ENCODE measurements around the gene ZBTB18. TPM values are rescaled to one million over a fixed set of nuclear protein-coding genes. Genes with fewer than 3 reads are reported as not detected.

ZBTB18 gene
- total RNA-seq, 2 donors from 2014 or later = 14.2 to 40.8 TPM

GRCh38 chr1:244092964-244093638, 42.0 kb downstream of the ZBTB18 start:
- TF ChIP-seq POLR2AphosphoS5 (IDR thresholded peaks at IDR 0.05) = no peak
- TF ChIP-seq, protein P1, sequence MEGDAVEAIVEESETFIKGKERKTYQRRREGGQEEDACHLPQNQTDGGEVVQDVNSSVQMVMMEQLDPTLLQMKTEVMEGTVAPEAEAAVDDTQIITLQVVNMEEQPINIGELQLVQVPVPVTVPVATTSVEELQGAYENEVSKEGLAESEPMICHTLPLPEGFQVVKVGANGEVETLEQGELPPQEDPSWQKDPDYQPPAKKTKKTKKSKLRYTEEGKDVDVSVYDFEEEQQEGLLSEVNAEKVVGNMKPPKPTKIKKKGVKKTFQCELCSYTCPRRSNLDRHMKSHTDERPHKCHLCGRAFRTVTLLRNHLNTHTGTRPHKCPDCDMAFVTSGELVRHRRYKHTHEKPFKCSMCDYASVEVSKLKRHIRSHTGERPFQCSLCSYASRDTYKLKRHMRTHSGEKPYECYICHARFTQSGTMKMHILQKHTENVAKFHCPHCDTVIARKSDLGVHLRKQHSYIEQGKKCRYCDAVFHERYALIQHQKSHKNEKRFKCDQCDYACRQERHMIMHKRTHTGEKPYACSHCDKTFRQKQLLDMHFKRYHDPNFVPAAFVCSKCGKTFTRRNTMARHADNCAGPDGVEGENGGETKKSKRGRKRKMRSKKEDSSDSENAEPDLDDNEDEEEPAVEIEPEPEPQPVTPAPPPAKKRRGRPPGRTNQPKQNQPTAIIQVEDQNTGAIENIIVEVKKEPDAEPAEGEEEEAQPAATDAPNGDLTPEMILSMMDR (IDR thresholded peaks at IDR 0.05) = no peak
- no peak for TF ChIP-seq POLR2A (IDR thresholded peaks at IDR 0.05)
- no peak overlapping the region for H3K27ac ChIP-seq
- 75% methylated on average over 11 of the region's 11 CpGs for WGBS

GRCh38 chr1:244094880-244095528, 43.9 kb downstream of the ZBTB18 start:
- intact Hi-C loops (cut with DNase I) = no loop called here
- Histone ChIP-seq H3K27ac (no peak overlapping the region), H3K4me3 (no peak overlapping the region), H3K4me1 (replicated peaks) (no peaks in the 10 kb centered on the region), H3K36me3 (no peaks in the 10 kb centered on the region), H3K27me3 (replicated peaks; ENCODE audit: insufficient read depth) (no peaks in the 10 kb centered on the region), H3K9me3 (no peaks in the 10 kb centered on the region)
- no peak for DNase-seq (ENCODE audit: low spot score)
- 92% methylated on average over 9 of the region's 9 CpGs for WGBS
- no peak for TF ChIP-seq POLR2AphosphoS5 (IDR thresholded peaks at IDR 0.05)
- TF ChIP-seq, protein P1 (IDR thresholded peaks at IDR 0.05) = no peak
- TF ChIP-seq POLR2A (IDR thresholded peaks at IDR 0.05) = no peak

More at GRCh38 chr1:244092964-244093638, 42.0 kb downstream of the ZBTB18 start:
- intact Hi-C loops (cut with DNase I) = no loop called here
- Histone ChIP-seq H3K4me1 (replicated peaks) (no peaks in the 10 kb centered on the region), H3K27me3 (replicated peaks; ENCODE audit: insufficient read depth) (no peaks in the 10 kb centered on the region), H3K4me3 (no peak overlapping the region), H3K36me3 (no peaks in the 10 kb centered on the region), H3K9me3 (no peaks in the 10 kb centered on the region)
- no peak for DNase-seq (ENCODE audit: low spot score)

GRCh38 chr1:244095529-244095911, 44.4 kb downstream of the ZBTB18 start:
- H3K27me3 ChIP-seq (replicated peaks; ENCODE audit: insufficient read depth) = no peaks in the 10 kb centered on the region
- intact Hi-C loops (cut with DNase I) = no loop called here
- no peak overlapping the region for H3K4me3 ChIP-seq
- no peaks in the 10 kb centered on the region for H3K9me3 ChIP-seq
- TF ChIP-seq POLR2AphosphoS5 (IDR thresholded peaks at IDR 0.05) (no peak), POLR2A (IDR thresholded peaks at IDR 0.05) (no peak)
- TF ChIP-seq, protein P1 (IDR thresholded peaks at IDR 0.05) = no peak
- no peak overlapping the region for H3K27ac ChIP-seq
- H3K4me1 ChIP-seq (replicated peaks) = no peaks in the 10 kb centered on the region
- H3K36me3 ChIP-seq = no peaks in the 10 kb centered on the region
- 94% methylated on average over 4 of the region's 4 CpGs for WGBS
- no peak for DNase-seq (ENCODE audit: low spot score)

- WGBS = 92% methylated on average over 13 of the region's 13 CpGs
- Histone ChIP-seq H3K4me3 (no peak overlapping the region), H3K9me3 (no peaks in the 10 kb centered on the region), H3K27ac (no peak overlapping the region), H3K4me1 (replicated peaks) (no peaks in the 10 kb centered on the region), H3K27me3 (replicated peaks; ENCODE audit: insufficient read depth) (no peaks in the 10 kb centered on the region), H3K36me3 (no peaks in the 10 kb centered on the region)
- no peak for TF ChIP-seq POLR2A (IDR thresholded peaks at IDR 0.05)
- TF ChIP-seq POLR2AphosphoS5 (IDR thresholded peaks at IDR 0.05) = no peak
- TF ChIP-seq, protein P1 (IDR thresholded peaks at IDR 0.05) = no peak
- intact Hi-C loops (cut with DNase I) = no loop called here
- DNase-seq (ENCODE audit: low spot score) = no peak
Observed at GRCh38 chr1:244096066-244096610, 45.1 kb downstream of the ZBTB18 start.
